Measurements from ENCODE around the gene RBCK1.

GRCh38 chr20:440636-441035, 32.5 kb downstream of the RBCK1 start:
- no peak for TF ChIP-seq POLR2A (IDR thresholded peaks at IDR 0.05)
- TF ChIP-seq, protein P1, sequence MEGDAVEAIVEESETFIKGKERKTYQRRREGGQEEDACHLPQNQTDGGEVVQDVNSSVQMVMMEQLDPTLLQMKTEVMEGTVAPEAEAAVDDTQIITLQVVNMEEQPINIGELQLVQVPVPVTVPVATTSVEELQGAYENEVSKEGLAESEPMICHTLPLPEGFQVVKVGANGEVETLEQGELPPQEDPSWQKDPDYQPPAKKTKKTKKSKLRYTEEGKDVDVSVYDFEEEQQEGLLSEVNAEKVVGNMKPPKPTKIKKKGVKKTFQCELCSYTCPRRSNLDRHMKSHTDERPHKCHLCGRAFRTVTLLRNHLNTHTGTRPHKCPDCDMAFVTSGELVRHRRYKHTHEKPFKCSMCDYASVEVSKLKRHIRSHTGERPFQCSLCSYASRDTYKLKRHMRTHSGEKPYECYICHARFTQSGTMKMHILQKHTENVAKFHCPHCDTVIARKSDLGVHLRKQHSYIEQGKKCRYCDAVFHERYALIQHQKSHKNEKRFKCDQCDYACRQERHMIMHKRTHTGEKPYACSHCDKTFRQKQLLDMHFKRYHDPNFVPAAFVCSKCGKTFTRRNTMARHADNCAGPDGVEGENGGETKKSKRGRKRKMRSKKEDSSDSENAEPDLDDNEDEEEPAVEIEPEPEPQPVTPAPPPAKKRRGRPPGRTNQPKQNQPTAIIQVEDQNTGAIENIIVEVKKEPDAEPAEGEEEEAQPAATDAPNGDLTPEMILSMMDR (IDR thresholded peaks at IDR 0.05 in 8 of 11, conservative IDR thresholded peaks at IDR 0.05 in 3 of 11): no peak
